K562 (cell line): ENCODE results near the gene TCF12. TPM values are rescaled to one million over a fixed set of nuclear protein-coding genes. Genes with fewer than 3 reads are reported as not detected.

Experiments
- ATAC-seq: fragments of 200-7000 bp; cut with Tn5 transposase; 3 replicates; pipeline ENCODE4 v1.9.1; 2020; ENCODE audit warnings: moderate library complexity
- BruUV-seq: library from RNA; stranded (reverse); fragments of 400-500 nt; replicated peaks from 2 replicates; lab custom pipeline; 2021; lab: Mats Ljungman, UMichigan
- CTCF ChIA-PET: fragments of 300-600 bp; formaldehyde crosslinking; extraction: SDS; loops from one replicate; lab custom pipeline; 2021; ENCODE audit warnings: low intra/inter-chr PET ratio; lab: Yijun Ruan, JAX
- POLR2A ChIA-PET: fragments of 300-600, 350-650 bp; sonication (Branson Sonifier 250); formaldehyde crosslinking; extraction: SDS; loops from one replicate; lab custom pipeline; 2021; ENCODE audit warnings: antibody characterized with exemption, inconsistent platforms; lab: Yijun Ruan, JAX
- DNase-seq, 4 experiments: peaks; one replicate each; pipeline versions ENCODE4 v3.0.0 to v3.0.0-alpha.2; 2011 to 2018; ENCODE audit warnings: low spot score in 3 of 4, mixed read lengths in 3 of 4; ENCODE audit errors: extremely low read depth in 1 of 4
- FAIRE-seq: peaks from 2 replicates; lab custom pipeline; 2011; peaks lifted over from hg19 to GRCh38; lab: Jason Lieb, UNC
- H2AFZ ChIP-seq: 2 replicates; pipeline ENCODE4 v1.6.0; 2011; ENCODE audit warnings: low read depth, low read length, control low read depth, inconsistent platforms
- H3K27ac ChIP-seq: fragments of 200-600 bp; 3 replicates; pipeline ENCODE4 v1.8.0; 2011; ENCODE audit warnings: low read depth, mild to moderate bottlenecking, control low read depth, inconsistent platforms, low read length, moderate library complexity, mixed read lengths; ENCODE audit errors: extremely low read depth
- H3K27me3 ChIP-seq, 2 experiments: fragments of 300-600 bp in 1 of 2; 2 replicates in 1 of 2; 3 replicates in 1 of 2; pipeline versions ENCODE4 v1.6.0 to v1.8.0; 2011; ENCODE audit warnings: inconsistent platforms in 2 of 2, low read length in 2 of 2, mild to moderate bottlenecking in 1 of 2, mixed read lengths in 1 of 2, moderate library complexity in 1 of 2; ENCODE audit not compliant: control insufficient read depth in 2 of 2, insufficient read depth in 2 of 2
- H3K36me3 ChIP-seq: fragments of 300-600 bp; 3 replicates; pipeline ENCODE4 v1.8.0; 2011; ENCODE audit warnings: mild to moderate bottlenecking, low read length, inconsistent platforms; ENCODE audit not compliant: control insufficient read depth, insufficient read depth
- H3K4me1 ChIP-seq, 2 experiments: fragments of 200-600 bp in 1 of 2; replicated peaks in 1 of 2; 2 replicates in 1 of 2; 3 replicates in 1 of 2; pipeline versions ENCODE4 v1.5.1 to v1.8.0; 2011; ENCODE audit warnings: inconsistent platforms in 2 of 2, low read length in 2 of 2, mild to moderate bottlenecking in 1 of 2, mixed read lengths in 1 of 2, moderate library complexity in 1 of 2; ENCODE audit not compliant: control insufficient read depth in 2 of 2, insufficient read depth in 2 of 2
- H3K4me2 ChIP-seq: 2 replicates; pipeline ENCODE4 v1.6.1; 2011; ENCODE audit warnings: low read length, control low read depth, inconsistent platforms, mixed read lengths; ENCODE audit not compliant: insufficient read depth
- H3K4me3 ChIP-seq: fragments of 200-600 bp; sonication (generic), shearing (Covaris generic); 2 replicates; pipeline ENCODE4 v1.5.1; 2016; ENCODE audit warnings: control low read depth, inconsistent platforms
- H3K79me2 ChIP-seq: fragments of 200-600 bp; 3 replicates; pipeline ENCODE4 v1.8.0; 2011; ENCODE audit warnings: low read length, inconsistent platforms; ENCODE audit not compliant: control insufficient read depth, insufficient read depth
- H3K9ac ChIP-seq, 2 experiments: 2 replicates each; pipeline versions ENCODE4 v1.6.0 to v1.6.1; 2011; ENCODE audit warnings: low read depth in 2 of 2, low read length in 2 of 2, control low read depth in 1 of 2, inconsistent platforms in 1 of 2, mild to moderate bottlenecking in 1 of 2, mixed read lengths in 1 of 2; ENCODE audit not compliant: insufficient read depth in 1 of 2
- H3K9me1 ChIP-seq: one replicate; pipeline ENCODE4 v1.6.0; 2011; ENCODE audit warnings: inconsistent platforms, mild to moderate bottlenecking, low read length, moderate library complexity; ENCODE audit not compliant: control insufficient read depth, insufficient read depth
- H3K9me3 ChIP-seq: replicated peaks from 2 replicates; pipeline ENCODE4 v1.5.1; 2011; ENCODE audit warnings: low read depth, low read length, inconsistent platforms; ENCODE audit not compliant: control insufficient read depth, insufficient read depth
- H4K20me1 ChIP-seq: replicated peaks from 2 replicates; pipeline ENCODE4 v1.6.1; 2011; ENCODE audit warnings: low read length, inconsistent platforms, mixed read lengths; ENCODE audit not compliant: control insufficient read depth, insufficient read depth
- CBX5 ChIP-seq: IDR thresholded peaks from 2 replicates; pipeline ENCODE4 v1.6.1; 2014; ENCODE audit warnings: low read depth, borderline replicate concordance
- CCNT2 ChIP-seq: IDR thresholded peaks from 2 replicates; pipeline ENCODE4 v1.6.1; 2011; ENCODE audit warnings: borderline replicate concordance, low read depth, mild to moderate bottlenecking, moderate library complexity, mixed read lengths, low read length; ENCODE audit not compliant: insufficient read length; ENCODE audit errors: extremely low read depth
- FOSL1 ChIP-seq: fragments of 200-800 bp; sonication (Bioruptor generic); conservative IDR thresholded peaks from 2 replicates; pipeline ENCODE4 v1.6.1; 2016; ENCODE audit warnings: missing genetic modification characterization, missing compliant biosample characterization
- GATAD2A ChIP-seq: fragments of 450-650 bp; IDR thresholded peaks from 2 replicates; pipeline ENCODE4 v1.6.1; 2017
- HNRNPK ChIP-seq: fragments of 200-400 bp; formaldehyde crosslinking; IDR thresholded peaks from one replicate; pipeline ENCODE4 v1.6.1; 2018; ENCODE audit warnings: mild to moderate bottlenecking, low read depth, low read length; ENCODE audit not compliant: poor library complexity, severe bottlenecking
- ZNF57 ChIP-seq: fragments of 450-650 bp; formaldehyde crosslinking; IDR thresholded peaks from 2 replicates; pipeline ENCODE4 v1.4.0; 2020; ENCODE audit warnings: mild to moderate bottlenecking, moderate library complexity
- ZNF696 ChIP-seq: fragments of 250-450 bp; sonication (Bioruptor Pico); conservative IDR thresholded peaks from 2 replicates; pipeline ENCODE4 v1.4.0; 2020; ENCODE audit warnings: mild to moderate bottlenecking, moderate library complexity
- ZNF699 ChIP-seq: fragments of 250-450 bp; sonication (Bioruptor Pico); IDR thresholded peaks from 2 replicates; pipeline ENCODE4 v1.8.0; 2021; ENCODE audit warnings: mild to moderate bottlenecking, moderate library complexity; ENCODE audit not compliant: insufficient replicate concordance
- WGBS: fragments of 100-300 bp; shearing (Covaris generic); methylation state at CpG from one replicate; pipeline ENCODE4 v1.1.6; 2016; ENCODE audit warnings: low coverage, mixed read lengths; ENCODE audit not compliant: insufficient coverage; ENCODE audit errors: missing lambda C conversion rate; 5-methylcytosine and 5-hydroxymethylcytosine counted together
- in situ Hi-C: fragments of 300-500 bp; cut with MboI; formaldehyde crosslinking; loops from 4 replicates; pipeline ENCODE4 v1.15.0; 2018; ENCODE audit warnings: inconsistent platforms, mixed read lengths
- intact Hi-C: fragments of 100-400 bp; cut with micrococcal nuclease; formaldehyde crosslinking; loops from 2 replicates; pipeline ENCODE4 v1.14.2; 2022
- polyA plus RNA-seq, 8 experiments: library from polyadenylated mRNA; depleted of rRNA in 4 of 8; stranded (reverse) in 5 of 8; unstranded in 3 of 8; fragments of >200 nt; fragmentation: Nextera tagmentation in 2 of 8; fragmentation: Illumina TruSeq in 1 of 8; extraction: Ambion mirVana in 2 of 8; extraction: Trizol in 1 of 8; gene quantifications; 2 replicates each; pipeline versions ENCODE4 v1.2.1 to v1.2.3, GENCODE V29; 2011 to 2014; ENCODE audit warnings: inconsistent platforms in 1 of 8, missing spikeins in 1 of 8
- total RNA-seq, 7 experiments: library from RNA; depleted of rRNA in 6 of 7; stranded (reverse); fragments of >200 nt in 6 of 7; fragmentation: Illumina TruSeq in 2 of 7; extraction: Trizol in 2 of 7; gene quantifications; 2 replicates each; pipeline versions ENCODE4 v1.2.1 to v1.2.3, GENCODE V29; 2011 to 2021; ENCODE audit warnings: low replicate concordance in 1 of 7
- TF ChIP-seq, protein P1 (sequence below): fragments of 450-650 bp; formaldehyde crosslinking; IDR thresholded peaks from 2 replicates; pipeline ENCODE4 v1.4.0; 2020; ENCODE audit warnings: mild to moderate bottlenecking, mixed read lengths
- TF ChIP-seq, protein P2 (sequence below): fragments of 250-450 bp; sonication (Bioruptor Pico); IDR thresholded peaks from 2 replicates; pipeline ENCODE4 v1.4.0; 2020
- TF ChIP-seq, protein P3 (sequence below): sonication (generic); IDR thresholded peaks from 2 replicates; pipeline ENCODE4 v1.6.1; 2016
- TF ChIP-seq, protein P4 (sequence below), 2 experiments: fragments of 450-650 bp in 1 of 2; sonication (generic) in 1 of 2; formaldehyde crosslinking in 1 of 2; IDR thresholded peaks in 1 of 2; conservative IDR thresholded peaks in 1 of 2; 2 replicates each; pipeline versions ENCODE4 v1.6.1 to v1.8.1; 2016 to 2023; ENCODE audit warnings: mild to moderate bottlenecking in 2 of 2, moderate library complexity in 2 of 2, inconsistent platforms in 1 of 2, missing genetic modification reagents in 1 of 2

Gene TCF12
- total and polyA plus RNA-seq, 9 of the 15 experiments (the other 6 are each of a cell fraction or from before 2014, with no cell fraction given) = 10.5 to 132 (median 52.9) TPM

DNA sequence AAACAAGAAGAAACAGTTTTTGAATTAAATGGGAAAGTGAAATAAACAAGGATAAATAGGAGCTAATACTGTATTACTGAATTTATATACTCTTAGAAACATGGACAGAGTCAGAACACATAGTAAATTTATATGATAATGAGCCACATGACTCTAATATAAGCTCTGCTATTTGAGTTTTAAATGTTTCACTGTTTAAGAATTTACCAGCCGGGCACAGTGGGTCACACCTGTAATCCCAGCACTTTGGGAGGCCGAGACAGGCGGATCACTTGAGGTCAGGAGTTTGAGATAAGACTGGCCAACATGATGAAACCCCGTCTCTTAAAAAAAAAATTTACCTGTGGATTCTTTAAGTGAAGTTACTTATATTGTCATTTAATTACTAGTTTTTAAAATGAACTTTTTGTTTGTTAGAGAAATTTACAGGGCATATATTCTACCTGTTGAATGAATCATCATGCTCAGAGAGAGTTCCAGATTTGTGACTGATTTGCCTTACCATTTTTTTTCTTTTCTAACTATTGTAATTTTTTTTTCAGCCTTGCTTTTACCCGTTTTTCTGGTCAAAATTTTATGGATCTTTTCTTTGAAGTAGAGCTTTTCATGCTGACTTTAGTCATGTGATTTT is 125.7 kb downstream of the TCF12 start:
- CTCF ChIA-PET = no interaction called here
- peaks cover 3% of the 10 kb centered on the region; the same call in 1 of the 2 replicates for H4K20me1 ChIP-seq
- TF ChIP-seq, protein P1, sequence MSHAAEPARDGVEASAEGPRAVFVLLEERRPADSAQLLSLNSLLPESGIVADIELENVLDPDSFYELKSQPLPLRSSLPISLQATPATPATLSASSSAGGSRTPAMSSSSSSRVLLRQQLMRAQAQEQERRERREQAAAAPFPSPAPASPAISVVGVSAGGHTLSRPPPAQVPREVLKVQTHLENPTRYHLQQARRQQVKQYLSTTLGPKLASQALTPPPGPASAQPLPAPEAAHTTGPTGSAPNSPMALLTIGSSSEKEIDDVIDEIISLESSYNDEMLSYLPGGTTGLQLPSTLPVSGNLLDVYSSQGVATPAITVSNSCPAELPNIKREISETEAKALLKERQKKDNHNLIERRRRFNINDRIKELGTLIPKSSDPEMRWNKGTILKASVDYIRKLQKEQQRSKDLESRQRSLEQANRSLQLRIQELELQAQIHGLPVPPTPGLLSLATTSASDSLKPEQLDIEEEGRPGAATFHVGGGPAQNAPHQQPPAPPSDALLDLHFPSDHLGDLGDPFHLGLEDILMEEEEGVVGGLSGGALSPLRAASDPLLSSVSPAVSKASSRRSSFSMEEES (CRISPR knock-in tag) = peak; percentile 10; the same call in 1 of the 2 replicates
- TF ChIP-seq GATAD2A (no peak), CCNT2 (no peak), HNRNPK (no peak), FOSL1 (tag) (no peak), ZNF699 (CRISPR knock-in tag) (no peak), ZNF57 (no peak), CBX5 (no peak), ZNF696 (CRISPR knock-in tag) (no peak)
- TF ChIP-seq, protein P2, sequence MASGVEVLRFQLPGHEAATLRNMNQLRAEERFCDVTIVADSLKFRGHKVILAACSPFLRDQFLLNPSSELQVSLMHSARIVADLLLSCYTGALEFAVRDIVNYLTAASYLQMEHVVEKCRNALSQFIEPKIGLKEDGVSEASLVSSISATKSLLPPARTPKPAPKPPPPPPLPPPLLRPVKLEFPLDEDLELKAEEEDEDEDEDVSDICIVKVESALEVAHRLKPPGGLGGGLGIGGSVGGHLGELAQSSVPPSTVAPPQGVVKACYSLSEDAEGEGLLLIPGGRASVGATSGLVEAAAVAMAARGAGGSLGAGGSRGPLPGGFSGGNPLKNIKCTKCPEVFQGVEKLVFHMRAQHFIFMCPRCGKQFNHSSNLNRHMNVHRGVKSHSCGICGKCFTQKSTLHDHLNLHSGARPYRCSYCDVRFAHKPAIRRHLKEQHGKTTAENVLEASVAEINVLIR (CRISPR knock-in tag) = no peak
- TF ChIP-seq, protein P3, sequence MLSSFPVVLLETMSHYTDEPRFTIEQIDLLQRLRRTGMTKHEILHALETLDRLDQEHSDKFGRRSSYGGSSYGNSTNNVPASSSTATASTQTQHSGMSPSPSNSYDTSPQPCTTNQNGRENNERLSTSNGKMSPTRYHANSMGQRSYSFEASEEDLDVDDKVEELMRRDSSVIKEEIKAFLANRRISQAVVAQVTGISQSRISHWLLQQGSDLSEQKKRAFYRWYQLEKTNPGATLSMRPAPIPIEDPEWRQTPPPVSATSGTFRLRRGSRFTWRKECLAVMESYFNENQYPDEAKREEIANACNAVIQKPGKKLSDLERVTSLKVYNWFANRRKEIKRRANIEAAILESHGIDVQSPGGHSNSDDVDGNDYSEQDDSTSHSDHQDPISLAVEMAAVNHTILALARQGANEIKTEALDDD = no peak
- TF ChIP-seq, protein P4, sequence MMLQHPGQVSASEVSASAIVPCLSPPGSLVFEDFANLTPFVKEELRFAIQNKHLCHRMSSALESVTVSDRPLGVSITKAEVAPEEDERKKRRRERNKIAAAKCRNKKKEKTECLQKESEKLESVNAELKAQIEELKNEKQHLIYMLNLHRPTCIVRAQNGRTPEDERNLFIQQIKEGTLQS (IDR thresholded peaks at IDR 0.05) = peak; percentile 27; the same call in 1 of the 2 replicates
- TF ChIP-seq, protein P4 (CRISPR knock-in tag; conservative IDR thresholded peaks at IDR 0.05) = no peak
- TF ChIP-seq, all 486 proteins: peak for 2
- FAIRE-seq = no peak
- Histone ChIP-seq H3K9me1 (no peaks in the 10 kb centered on the region), H2AFZ (no peak overlapping the region), H3K4me3 (no peak overlapping the region), H3K27ac (no peak overlapping the region), H3K4me2 (no peak overlapping the region), H3K36me3 (0 out of 3 replicates have a peak, but pooled peaks cover 3% of the 10 kb centered on the region), H3K9me3 (no peaks in the 10 kb centered on the region), H3K27me3 (no peaks in the 10 kb centered on the region), H3K79me2 (peaks cover 52% of the 10 kb centered on the region), H3K9ac (no peak overlapping the region), H3K4me1 (no peaks in the 10 kb centered on the region)
- in situ Hi-C loops = no loop called here
- POLR2A ChIA-PET = no interaction called here
- no TSS peak for BruUV-seq
- DNase-seq = no peak
- no peak; the same call in 2 of the 3 replicates for ATAC-seq
- intact Hi-C loops = no loop called here
- 12% methylated on average over 5 of the region's 5 CpGs for WGBS
